HG03280 (cell line): ENCODE data around the gene CCNG2.

Experiments used
- ATAC-seq: cut with Tn5 transposase; IDR thresholded peaks from one replicate; pipeline ENCODE4 v1.9.1; 2021; ENCODE audit warnings: mild to moderate bottlenecking, moderate library complexity; ENCODE audit not compliant: unreplicated experiment

Gene CCNG2

GRCh38 chr4:77201343-77201742 is 44.3 kb downstream of the CCNG2 start:
- ATAC-seq, result no peak

GRCh38 chr4:77201857-77202256 is 44.9 kb downstream of the CCNG2 start:
- ATAC-seq, result no peak

GRCh38 chr4:77202491-77202890 is 45.5 kb downstream of the CCNG2 start:
- ATAC-seq, result no peak

GRCh38 chr4:77203380-77204197 is 46.6 kb downstream of the CCNG2 start:
- ATAC-seq, result peak; percentile 75

GRCh38 chr4:77204621-77205020 is 47.6 kb downstream of the CCNG2 start:
- ATAC-seq, result no peak

- no peak for ATAC-seq
Measured at GRCh38 chr4:77209012-77209411, 52.0 kb downstream of the CCNG2 start.

- no peak for ATAC-seq
Measured at GRCh38 chr4:77209936-77210335, 52.9 kb downstream of the CCNG2 start.

- ATAC-seq, result no peak
Measured at GRCh38 chr4:77215107-77215506, 58.1 kb downstream of the CCNG2 start.

- no peak for ATAC-seq
Measured at GRCh38 chr4:77217526-77217925, 60.5 kb downstream of the CCNG2 start.

- no peak for ATAC-seq
Measured at GRCh38 chr4:77219266-77219665, 62.3 kb downstream of the CCNG2 start.
